B cell (primary cell): ENCODE data around the gene CILP2. TPM values are rescaled to one million over a fixed set of nuclear protein-coding genes. Genes with fewer than 3 reads are reported as not detected.
A peak's percentile ranks its signal among the peaks of the same experiment; 100 is the strongest.

ENCODE experiments used
- ATAC-seq: fragments of 200-7000 bp; cut with Tn5 transposase; one replicate; pipeline ENCODE4 v1.10.0; 2021; ENCODE audit warnings: low read depth, mild to moderate bottlenecking, moderate number of reproducible peaks, moderate library complexity
- CTCF ChIA-PET: fragments of 350-600 bp; sonication (Branson Sonifier 250); formaldehyde crosslinking; loops from one replicate; lab custom pipeline; 2021; ENCODE audit warnings: antibody characterized with exemption, inconsistent platforms; lab: Charles Lee
- POLR2A ChIA-PET: fragments of 350-600 bp; sonication (Branson Sonifier 250); formaldehyde crosslinking; loops from one replicate; lab custom pipeline; 2021; ENCODE audit warnings: antibody characterized with exemption; lab: Charles Lee
- DNase-seq: peaks from one replicate; pipeline ENCODE4 v3.0.0; 2013
- H2AFZ ChIP-seq: 2 replicates; pipeline ENCODE4 v1.6.1; 2012; ENCODE audit warnings: mild to moderate bottlenecking, low read depth, low read length; ENCODE audit not compliant: insufficient read depth, poor library complexity, severe bottlenecking
- H3K27ac ChIP-seq, 2 donors: 1 replicate in 1 of 2; 2 replicates in 1 of 2; pipeline ENCODE4 v1.5.1; 2012 to 2013; ENCODE audit warnings: low read length in 2 of 2, mild to moderate bottlenecking in 2 of 2, moderate library complexity in 1 of 2
- H3K27me3 ChIP-seq, 4 experiments: fragments of 200-600 bp in 1 of 4; sonication (generic) in 1 of 4; replicated peaks in 1 of 4; 1 replicate in 2 of 4; 2 replicates in 2 of 4; pipeline versions ENCODE4 v1.6.1 to v1.7.0; 2013 to 2016; ENCODE audit warnings: low read length in 3 of 4, mild to moderate bottlenecking in 2 of 4, mixed read lengths in 1 of 4, moderate library complexity in 1 of 4; ENCODE audit not compliant: insufficient read depth in 4 of 4, control insufficient read depth in 3 of 4; ENCODE audit errors: control extremely low read depth in 1 of 4
- H3K36me3 ChIP-seq, 2 experiments: replicated peaks in 1 of 2; 1 replicate in 1 of 2; 2 replicates in 1 of 2; pipeline versions ENCODE4 v1.6.1 to v1.7.1; 2013; ENCODE audit warnings: low read length in 1 of 2; ENCODE audit not compliant: insufficient read depth in 2 of 2, control insufficient read depth in 1 of 2; ENCODE audit errors: control extremely low read depth in 1 of 2, extremely low read depth in 1 of 2
- H3K4me1 ChIP-seq, 2 donors: fragments of 200-600 bp in 1 of 2; sonication (generic) in 1 of 2; 1 replicate in 1 of 2; 2 replicates in 1 of 2; pipeline versions ENCODE4 v1.5.1 to v1.6.1; 2013 to 2017; ENCODE audit warnings: low read length in 2 of 2; ENCODE audit not compliant: control insufficient read depth in 2 of 2, insufficient read depth in 2 of 2
- H3K4me2 ChIP-seq: replicated peaks from 2 replicates; pipeline ENCODE3; 2012; ENCODE audit warnings: mild to moderate bottlenecking, low read depth, low read length; ENCODE audit not compliant: poor library complexity, severe bottlenecking
- H3K4me3 ChIP-seq, 5 experiments: fragments of 200-600 bp in 1 of 5; sonication (generic) in 1 of 5; 1 replicate in 3 of 5; 2 replicates in 2 of 5; pipeline versions ENCODE4 v1.5.1 to v1.7.0; 2011 to 2016; ENCODE audit warnings: low read length in 4 of 5, mild to moderate bottlenecking in 4 of 5, low read depth in 2 of 5, control low read depth in 1 of 5, moderate library complexity in 1 of 5; ENCODE audit not compliant: insufficient read depth in 1 of 5; ENCODE audit errors: control extremely low read depth in 1 of 5, extremely low read depth in 1 of 5
- H3K79me2 ChIP-seq: fragments of 200-600 bp; sonication (generic); one replicate; pipeline ENCODE4 v1.6.0; 2016; ENCODE audit warnings: low read length; ENCODE audit not compliant: control insufficient read depth, insufficient read depth
- H3K9ac ChIP-seq: fragments of 200-600 bp; sonication (generic); 2 replicates; pipeline ENCODE4 v1.6.1; 2017; ENCODE audit warnings: mild to moderate bottlenecking, low read length, moderate library complexity
- H3K9me3 ChIP-seq, 3 donors: one replicate each; pipeline versions ENCODE4 v1.6.1 to v1.7.1; 2013; ENCODE audit warnings: low read length in 2 of 3; ENCODE audit not compliant: control insufficient read depth in 2 of 3, insufficient read depth in 1 of 3; ENCODE audit errors: control extremely low read depth in 1 of 3
- H4K20me1 ChIP-seq: 2 replicates; pipeline ENCODE4 v1.6.0; 2012; ENCODE audit warnings: mild to moderate bottlenecking, low read length; ENCODE audit not compliant: insufficient read depth, control insufficient read depth, poor library complexity, severe bottlenecking
- H3K27ac Mint-ChIP-seq: one replicate; pipeline ENCODE4 v1.8.0; 2021; ENCODE audit warnings: mixed read lengths
- H3K27me3 Mint-ChIP-seq: one replicate; pipeline ENCODE4 v1.8.0; 2021; ENCODE audit warnings: mixed read lengths
- H3K4me1 Mint-ChIP-seq: one replicate; pipeline ENCODE4 v1.8.0; 2021; ENCODE audit warnings: mixed read lengths
- H3K4me3 Mint-ChIP-seq: one replicate; pipeline ENCODE4 v1.8.0; 2021; ENCODE audit warnings: mixed read lengths
- H3K9me3 Mint-ChIP-seq: one replicate; pipeline ENCODE4 v1.8.0; 2022; ENCODE audit warnings: mixed read lengths; ENCODE audit not compliant: insufficient read depth
- EZH2 ChIP-seq: IDR thresholded peaks from 2 replicates; pipeline ENCODE4 v1.6.1; 2012; ENCODE audit warnings: borderline replicate concordance, low read depth, mild to moderate bottlenecking, moderate library complexity, low read length; ENCODE audit not compliant: insufficient read depth, poor library complexity, severe bottlenecking
- WGBS: methylation state at CpG from one replicate; pipeline ENCODE4 v1.1.5; 2013; ENCODE audit warnings: missing lambda C conversion rate; ENCODE audit not compliant: insufficient coverage; 5-methylcytosine and 5-hydroxymethylcytosine counted together
- intact Hi-C: fragments of 100-400 bp; cut with micrococcal nuclease; formaldehyde crosslinking; loops from one replicate; pipeline ENCODE4 v1.10.0; 2022
- polyA plus RNA-seq: library from polyadenylated mRNA; depleted of rRNA; stranded (reverse); fragments of >200 nt; gene quantifications from 2 replicates; pipeline ENCODE4 v1.2.3, GENCODE V29; 2012
- total RNA-seq, 2 donors: library from RNA; stranded (reverse); fragments of 120-200 nt in 1 of 2; gene quantifications; 1 replicate in 1 of 2; 2 replicates in 1 of 2; pipeline versions ENCODE4 v1.2.3 to v1.2.4, GENCODE V29; 2013 to 2022
- TF ChIP-seq, protein P1 (sequence below): fragments of 200-600 bp; IDR thresholded peaks from one replicate; pipeline ENCODE4 v1.8.0; 2022; ENCODE audit warnings: antibody characterized with exemption, mild to moderate bottlenecking

CILP2 gene
- total and polyA plus RNA-seq, 2 donors (not counting 1 experiment from before 2014, with no cell fraction given) = 0.04 to 0.12 TPM

DNA sequence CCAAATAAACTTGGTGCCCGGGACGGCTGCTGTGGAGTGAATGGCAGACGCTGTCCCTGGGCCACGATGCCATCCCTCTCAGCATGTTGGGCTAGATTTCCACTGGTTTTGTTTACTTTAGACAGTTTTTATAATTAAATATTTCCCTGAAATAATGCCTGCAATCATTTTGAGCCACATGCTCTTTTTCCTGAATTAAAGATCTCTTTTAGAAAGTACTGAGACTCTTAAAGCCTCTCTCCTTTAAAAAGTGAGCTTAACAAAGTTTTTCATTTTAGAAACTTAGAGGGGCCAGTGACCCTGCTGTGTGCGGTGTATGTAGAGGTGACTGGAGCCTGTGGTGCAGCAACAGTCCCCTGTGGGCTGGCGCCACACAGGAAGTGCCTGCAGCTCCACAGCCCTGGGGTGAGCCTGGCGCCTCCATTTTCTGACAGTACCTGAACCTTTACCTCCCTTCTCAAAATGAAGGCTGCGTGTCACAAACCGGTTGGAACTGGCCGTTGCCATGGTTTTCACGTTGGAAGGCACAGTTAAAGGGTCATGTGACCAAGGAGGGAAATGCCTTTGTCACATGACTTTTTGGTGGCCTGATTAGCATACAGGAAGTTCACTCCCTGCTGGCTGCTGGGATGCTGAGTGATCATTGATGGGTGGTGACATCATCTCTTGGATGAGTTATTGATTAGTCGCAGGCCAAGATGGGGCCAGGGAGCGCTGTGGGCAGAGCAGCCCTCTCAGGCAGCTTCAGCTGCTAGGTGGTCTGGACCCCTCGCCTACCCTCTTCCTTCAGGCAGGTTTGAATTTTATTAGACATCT is 49.0 kb upstream of the CILP2 start:
- H3K4me3 ChIP-seq = peak overlapping the region in 1 of 5 experiments; percentile 32
- H3K4me2 ChIP-seq = peak overlapping the region; percentile 64
- ChIA-PET POLR2A (interaction anchor here (0.6 to 3.0 kb wide), 8 partner anchors 29 to 193 kb away, joined by 3 to 13 read pairs (median 4); partner anchors contain the start of gene GATAD2A), CTCF (interaction anchor here (0.5 to 9.6 kb wide), 15 partner anchors 8 to 342 kb away, joined by 3 to 301 read pairs (median 12); partner anchors contain the start of genes GATAD2A and MEF2B)
- intact Hi-C loops = loop anchor here (5.0 kb wide), 1 partner anchor 47 kb away; no protein-coding TSS in a partner anchor
- peak; percentile 63 for ATAC-seq
- no peaks in the 10 kb centered on the region for H3K9me3 Mint-ChIP-seq
- peak overlapping the region; percentile 73 for H3K4me3 Mint-ChIP-seq
- peaks cover 7% of the 10 kb centered on the region for H4K20me1 ChIP-seq
- H3K4me1 Mint-ChIP-seq = peaks cover 56% of the 10 kb centered on the region
- 31% methylated on average over 6 of the region's 14 CpGs for WGBS
- DNase-seq = peak; percentile 90
- peak overlapping the region; percentile 98 for H3K27ac Mint-ChIP-seq
- H3K36me3 ChIP-seq = peaks cover 0 to 30% of the 10 kb centered on the region in 2 experiments
- H3K4me1 ChIP-seq = peaks cover 37 to 53% of the 10 kb centered on the region in 2 donors
- no peaks in the 10 kb centered on the region for H3K27me3 Mint-ChIP-seq
- peak overlapping the region; percentile 61 for H2AFZ ChIP-seq
- H3K27me3 ChIP-seq = no peaks in the 10 kb centered on the region
- H3K9me3 ChIP-seq = no peaks in the 10 kb centered on the region
- peak overlapping the region; percentile 79 to 81 for H3K27ac ChIP-seq
- peak overlapping the region; percentile 41 for H3K9ac ChIP-seq
- H3K79me2 ChIP-seq = peaks cover 69% of the 10 kb centered on the region
- no peak for TF ChIP-seq EZH2
- TF ChIP-seq, protein P1, sequence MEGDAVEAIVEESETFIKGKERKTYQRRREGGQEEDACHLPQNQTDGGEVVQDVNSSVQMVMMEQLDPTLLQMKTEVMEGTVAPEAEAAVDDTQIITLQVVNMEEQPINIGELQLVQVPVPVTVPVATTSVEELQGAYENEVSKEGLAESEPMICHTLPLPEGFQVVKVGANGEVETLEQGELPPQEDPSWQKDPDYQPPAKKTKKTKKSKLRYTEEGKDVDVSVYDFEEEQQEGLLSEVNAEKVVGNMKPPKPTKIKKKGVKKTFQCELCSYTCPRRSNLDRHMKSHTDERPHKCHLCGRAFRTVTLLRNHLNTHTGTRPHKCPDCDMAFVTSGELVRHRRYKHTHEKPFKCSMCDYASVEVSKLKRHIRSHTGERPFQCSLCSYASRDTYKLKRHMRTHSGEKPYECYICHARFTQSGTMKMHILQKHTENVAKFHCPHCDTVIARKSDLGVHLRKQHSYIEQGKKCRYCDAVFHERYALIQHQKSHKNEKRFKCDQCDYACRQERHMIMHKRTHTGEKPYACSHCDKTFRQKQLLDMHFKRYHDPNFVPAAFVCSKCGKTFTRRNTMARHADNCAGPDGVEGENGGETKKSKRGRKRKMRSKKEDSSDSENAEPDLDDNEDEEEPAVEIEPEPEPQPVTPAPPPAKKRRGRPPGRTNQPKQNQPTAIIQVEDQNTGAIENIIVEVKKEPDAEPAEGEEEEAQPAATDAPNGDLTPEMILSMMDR = no peak
